C4-2B (cell line): ENCODE results near the gene SOX4.

Experiments used
- CTCF ChIP-seq: fragments of 450-650 bp; conservative IDR thresholded peaks from 2 replicates; pipeline ENCODE4 v1.5.1; 2017; ENCODE audit warnings: mild to moderate bottlenecking
- ZFX ChIP-seq: fragments of 450-650 bp; IDR thresholded peaks from 2 replicates; pipeline ENCODE4 v1.6.1; 2017

- TF ChIP-seq CTCF (peak; percentile 38), ZFX (peak; percentile 83)
These were observed 2.0 kb downstream of the SOX4 start for GRCh38 chr6:21595285-21596144.
